Ovary (tissue), 9 donors: ENCODE results near the gene KIZ. TPM values are rescaled to one million over a fixed set of nuclear protein-coding genes. Genes with fewer than 3 reads are reported as not detected.

Experiments
- DNase-seq, 5 donors: peaks; one replicate each; pipeline ENCODE4 v3.0.0-alpha.2; 2019 to 2020
- H3K27ac ChIP-seq, 2 donors: fragments of 200-600 bp; one replicate each; pipeline versions ENCODE4 v1.5.1 to v1.8.0; 2019 to 2022
- H3K27me3 ChIP-seq: fragments of 200-600 bp; one replicate; pipeline ENCODE4 v1.8.0; 2022
- H3K36me3 ChIP-seq: fragments of 200-600 bp; sonication (generic); one replicate; pipeline ENCODE4 v1.5.1; 2019
- H3K4me1 ChIP-seq: one replicate; pipeline ENCODE4 v1.8.1; 2013; ENCODE audit warnings: mild to moderate bottlenecking, moderate library complexity; ENCODE audit not compliant: insufficient read depth
- H3K4me3 ChIP-seq: fragments of 200-600 bp; sonication (generic); one replicate; pipeline ENCODE4 v1.5.1; 2017
- H3K9me3 ChIP-seq, 2 donors: fragments of 200-600 bp in 1 of 2; sonication (generic) in 1 of 2; one replicate each; pipeline versions ENCODE4 v1.5.1 to v1.8.1; 2013 to 2019; ENCODE audit warnings: mild to moderate bottlenecking in 1 of 2, moderate library complexity in 1 of 2
- EP300 ChIP-seq: sonication (generic); formaldehyde crosslinking; IDR thresholded peaks from one replicate; pipeline ENCODE4 v1.6.1; 2017; ENCODE audit warnings: antibody characterized with exemption
- POLR2A ChIP-seq: fragments of 450-650 bp; IDR thresholded peaks from one replicate; pipeline ENCODE4 v1.6.1; 2017; ENCODE audit warnings: antibody characterized with exemption, mild to moderate bottlenecking, moderate library complexity
- WGBS, 3 donors: extraction: QIAGEN DNeasy Blood & Tissue Kit in 1 of 3; methylation state at CpG; one replicate each; pipeline versions ENCODE4 v1.1.5 to v1.1.7; 2013 to 2017; 5-methylcytosine and 5-hydroxymethylcytosine counted together
- intact Hi-C, 4 donors: fragments of 100-400 bp; cut with DNase I; formaldehyde crosslinking; loops; one replicate each; pipeline versions ENCODE4 v1.11.0 to v1.15.1; 2022 to 2023
- polyA plus RNA-seq, 2 donors: library from polyadenylated mRNA; stranded (reverse); fragments of 200-250 nt in 1 of 2; fragments of 350-450 nt in 1 of 2; fragmentation: Illumina TruSeq in 1 of 2; extraction: RNeasy Lipid Tissue Mini Kit (QIAGEN cat#74804) in 1 of 2; gene quantifications; one replicate each; pipeline ENCODE4 v1.2.3, GENCODE V29; 2013 to 2014
- total RNA-seq, 7 donors: library from RNA; depleted of rRNA in 2 of 7; stranded (reverse); fragments of >200 nt in 2 of 7; fragmentation: NEBNext Ultra II Directional in 3 of 7; extraction: Animal tissue kit (Norgen Biotek cat#: 25700) in 3 of 7; gene quantifications; one replicate each; pipeline versions ENCODE4 v1.1.0 to v1.2.4, GENCODE V29; 2016 to 2023
- TF ChIP-seq, protein P1 (sequence below), 3 donors: fragments of 450-650 bp in 2 of 3; fragments of 200-600 bp in 1 of 3; IDR thresholded peaks; one replicate each; pipeline versions ENCODE4 v1.5.1 to v1.8.0; 2016 to 2022; ENCODE audit warnings: antibody characterized with exemption in 3 of 3, mild to moderate bottlenecking in 1 of 3
- donor health status: DM: no; HTN: no; CAD: no; lungs with moderate emphysema.
- donor health status: DM: no; HTN: no; CAD: no.
- donor health status: Bipolar disorder and iron deficiency.
- donor health status: DM: yes; HTN: yes; CAD: no.
- donor health status: DM: no; HTN: no; CAD: no.
- donor health status: DM: yes; HTN: yes; CAD: no.

Gene KIZ
- total and polyA plus RNA-seq, 9 donors, result 20.5 to 59.5 (median 42.1) TPM

DNA sequence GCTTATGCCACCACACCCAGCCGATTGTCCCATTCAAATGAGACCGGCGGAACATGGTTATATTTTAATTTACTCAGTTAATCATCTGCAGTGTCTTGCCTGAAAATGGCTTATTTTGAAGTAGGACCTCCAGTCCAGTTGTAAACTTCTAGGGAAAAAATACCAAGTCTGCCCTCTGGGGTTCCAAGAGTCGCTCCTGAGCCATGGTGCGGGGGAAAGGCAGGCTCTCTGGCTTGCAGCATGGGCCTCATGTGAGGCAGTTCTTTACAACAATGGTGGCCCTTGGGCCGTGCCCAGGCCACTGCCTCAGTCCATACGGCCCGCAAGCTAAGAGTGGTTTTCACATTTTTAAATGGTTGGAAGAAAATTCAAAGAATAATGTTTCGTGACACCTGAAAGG lies 114.5 kb downstream of the KIZ start:
- H3K36me3 ChIP-seq, result no peaks in the 10 kb centered on the region

DNA sequence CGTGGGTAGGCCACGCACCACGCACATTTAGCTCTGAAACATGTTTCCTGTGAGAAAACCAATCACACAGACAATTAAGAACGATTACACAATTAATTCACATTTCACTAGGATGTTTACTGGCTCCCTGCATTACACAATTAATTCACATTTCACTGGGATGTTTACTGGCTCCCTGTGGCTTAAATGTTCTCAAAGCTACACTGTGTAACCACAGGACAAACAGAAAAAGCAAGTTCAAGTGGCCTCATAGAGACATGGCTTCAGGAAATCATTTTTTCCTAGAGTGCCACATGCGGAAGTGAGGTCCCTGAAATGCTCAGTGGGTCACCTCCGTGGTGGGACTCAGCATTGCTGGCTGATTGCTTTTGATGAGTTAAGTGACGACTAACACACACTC lies 115.5 kb downstream of the KIZ start:
- H3K27ac ChIP-seq, result no peak overlapping the region
- no peaks in the 10 kb centered on the region for H3K36me3 ChIP-seq
- no peak for DNase-seq
- 66 to 78% (median 67%) methylated on average over 7 of the region's 7 CpGs for WGBS, 3 donors
- intact Hi-C loops, result no loop called here
- H3K9me3 ChIP-seq, result no peaks in the 10 kb centered on the region
- H3K4me3 ChIP-seq, result no peak overlapping the region
- no peak for TF ChIP-seq EP300
- TF ChIP-seq POLR2A, result no peak
- TF ChIP-seq, protein P1, sequence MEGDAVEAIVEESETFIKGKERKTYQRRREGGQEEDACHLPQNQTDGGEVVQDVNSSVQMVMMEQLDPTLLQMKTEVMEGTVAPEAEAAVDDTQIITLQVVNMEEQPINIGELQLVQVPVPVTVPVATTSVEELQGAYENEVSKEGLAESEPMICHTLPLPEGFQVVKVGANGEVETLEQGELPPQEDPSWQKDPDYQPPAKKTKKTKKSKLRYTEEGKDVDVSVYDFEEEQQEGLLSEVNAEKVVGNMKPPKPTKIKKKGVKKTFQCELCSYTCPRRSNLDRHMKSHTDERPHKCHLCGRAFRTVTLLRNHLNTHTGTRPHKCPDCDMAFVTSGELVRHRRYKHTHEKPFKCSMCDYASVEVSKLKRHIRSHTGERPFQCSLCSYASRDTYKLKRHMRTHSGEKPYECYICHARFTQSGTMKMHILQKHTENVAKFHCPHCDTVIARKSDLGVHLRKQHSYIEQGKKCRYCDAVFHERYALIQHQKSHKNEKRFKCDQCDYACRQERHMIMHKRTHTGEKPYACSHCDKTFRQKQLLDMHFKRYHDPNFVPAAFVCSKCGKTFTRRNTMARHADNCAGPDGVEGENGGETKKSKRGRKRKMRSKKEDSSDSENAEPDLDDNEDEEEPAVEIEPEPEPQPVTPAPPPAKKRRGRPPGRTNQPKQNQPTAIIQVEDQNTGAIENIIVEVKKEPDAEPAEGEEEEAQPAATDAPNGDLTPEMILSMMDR (IDR thresholded peaks at IDR 0.05), result no peak
- H3K27me3 ChIP-seq, result no peaks in the 10 kb centered on the region
- H3K4me1 ChIP-seq, result no peaks in the 10 kb centered on the region

More for the DNA sequence above, 114.5 kb downstream of the KIZ start:
- Histone ChIP-seq H3K4me1 (no peaks in the 10 kb centered on the region), H3K27me3 (no peaks in the 10 kb centered on the region), H3K4me3 (no peak overlapping the region), H3K9me3 (no peaks in the 10 kb centered on the region), H3K27ac (no peak overlapping the region)
- intact Hi-C loops, result no loop called here
- TF ChIP-seq EP300, result no peak
- no peak for TF ChIP-seq POLR2A
- TF ChIP-seq, protein P1 (IDR thresholded peaks at IDR 0.05), result no peak
- DNase-seq, result no peak
- WGBS, 3 donors, result 82 to 92% (median 84%) methylated on average over 9 of the region's 9 CpGs

- intact Hi-C loops, result no loop called here
- Histone ChIP-seq H3K4me1 (no peaks in the 10 kb centered on the region), H3K27ac (no peak overlapping the region), H3K4me3 (no peak overlapping the region), H3K36me3 (no peaks in the 10 kb centered on the region), H3K9me3 (no peaks in the 10 kb centered on the region), H3K27me3 (no peaks in the 10 kb centered on the region)
- DNase-seq, result no peak
- WGBS, 3 donors, result 88 to 90% (median 89%) methylated on average over 12 of the region's 12 CpGs
- TF ChIP-seq POLR2A, result no peak
- TF ChIP-seq, protein P1 (IDR thresholded peaks at IDR 0.05), result no peak
- no peak for TF ChIP-seq EP300
These were observed 117.9 kb downstream of the KIZ start for GRCh38 chr20:21243811-21244210.

GRCh38 chr20:21244808-21245207 lies 118.9 kb downstream of the KIZ start:
- Histone ChIP-seq H3K9me3 (no peaks in the 10 kb centered on the region), H3K27me3 (no peaks in the 10 kb centered on the region), H3K36me3 (no peaks in the 10 kb centered on the region), H3K4me1 (no peaks in the 10 kb centered on the region), H3K4me3 (no peak overlapping the region), H3K27ac (no peak overlapping the region)
- no peak for DNase-seq
- TF ChIP-seq, protein P1 (IDR thresholded peaks at IDR 0.05), result no peak
- no peak for TF ChIP-seq POLR2A
- no peak for TF ChIP-seq EP300
- WGBS, 3 donors, result 98 to 99% (median 98%) methylated on average over 3 of the region's 3 CpGs
- intact Hi-C loops, result no loop called here
